GM18526 (cell line): Measurements from ENCODE around the gene ITPKB.

ENCODE experiments used
- POLR2A ChIP-seq: IDR thresholded peaks from 3 replicates; pipeline ENCODE4 v1.6.1; 2011; ENCODE audit not compliant: insufficient read length; ENCODE audit errors: extremely low read depth

ITPKB gene

GRCh38 chr1:226651732-226652105 is 87.4 kb downstream of the ITPKB start:
- TF ChIP-seq POLR2A, result no peak

DNA sequence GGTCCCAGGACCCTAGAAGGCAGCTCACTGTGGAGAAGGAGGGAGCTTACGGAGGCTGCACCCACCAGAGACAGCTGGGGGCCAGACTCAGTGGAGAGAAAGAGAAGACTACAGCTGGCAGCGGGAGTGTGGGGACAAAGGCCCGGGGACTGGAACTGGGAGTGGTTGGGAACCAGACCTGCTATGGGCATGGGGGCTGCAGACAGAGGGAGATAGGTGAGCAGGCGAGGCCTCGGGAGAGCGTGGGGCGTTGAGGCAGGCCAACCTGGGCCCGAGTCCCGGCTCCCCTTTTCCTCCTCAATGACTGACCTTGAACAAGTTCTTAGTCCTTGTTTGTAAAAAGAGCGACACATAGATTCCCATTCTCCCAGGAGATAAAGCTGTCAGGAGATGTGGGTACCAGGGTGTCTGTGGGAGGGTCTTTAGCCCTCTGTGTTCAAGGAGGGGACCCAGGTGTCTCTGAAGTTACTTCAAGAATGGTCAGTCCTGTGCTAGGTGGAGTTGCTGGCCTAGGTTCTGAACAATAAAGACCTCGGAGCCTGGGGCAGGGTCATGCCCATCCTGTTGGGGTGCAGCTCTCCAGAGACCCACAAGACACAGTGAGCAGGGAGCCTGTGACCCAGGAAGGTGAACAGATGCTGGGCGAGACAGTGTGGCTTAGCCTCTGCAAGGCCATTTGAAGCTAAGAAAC is 87.9 kb downstream of the ITPKB start:
- no peak for TF ChIP-seq POLR2A

GRCh38 chr1:226650236-226650841 is 88.7 kb downstream of the ITPKB start:
- TF ChIP-seq POLR2A, result no peak

- TF ChIP-seq POLR2A, result no peak
These were observed 89.3 kb downstream of the ITPKB start for GRCh38 chr1:226649780-226650179.

DNA sequence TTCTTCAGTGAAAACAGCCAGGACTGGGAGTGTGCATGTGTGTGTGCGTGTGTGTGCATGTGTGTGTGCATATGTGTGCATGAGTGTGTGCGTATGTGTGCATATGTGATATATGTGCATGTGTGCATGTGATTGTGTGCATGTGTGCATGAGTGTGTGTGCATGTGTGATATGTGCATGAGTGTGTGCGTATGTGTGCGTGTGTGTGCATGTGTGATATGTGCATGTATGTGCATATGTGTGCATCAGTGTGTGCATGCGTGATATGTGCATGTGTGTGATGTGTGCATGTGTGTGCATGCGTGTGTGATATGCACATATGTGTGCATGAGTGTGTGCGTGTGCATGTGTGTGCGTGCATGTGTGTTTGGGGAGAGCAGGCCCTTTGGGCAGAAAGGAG is 89.8 kb downstream of the ITPKB start:
- no peak for TF ChIP-seq POLR2A

DNA sequence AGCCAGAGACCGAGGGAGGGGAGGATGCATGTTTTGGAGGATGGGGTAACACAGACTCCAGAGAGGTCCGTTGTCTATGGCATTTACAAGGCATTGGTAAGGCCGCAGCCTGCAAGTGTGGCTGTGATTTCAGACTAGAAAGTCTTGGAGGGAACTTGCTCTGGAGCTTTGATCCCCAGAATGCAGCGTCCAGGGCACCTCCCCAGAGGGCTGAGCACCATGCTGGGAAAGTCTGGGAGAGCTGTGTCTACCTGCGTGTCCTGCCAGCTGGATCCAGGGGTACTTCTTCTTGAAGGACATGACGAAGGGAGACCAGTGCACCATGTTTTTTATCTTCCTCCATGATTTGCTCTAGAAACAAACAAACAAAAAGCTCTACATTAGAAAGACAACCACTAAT is 90.7 kb downstream of the ITPKB start:
- TF ChIP-seq POLR2A, result no peak

DNA sequence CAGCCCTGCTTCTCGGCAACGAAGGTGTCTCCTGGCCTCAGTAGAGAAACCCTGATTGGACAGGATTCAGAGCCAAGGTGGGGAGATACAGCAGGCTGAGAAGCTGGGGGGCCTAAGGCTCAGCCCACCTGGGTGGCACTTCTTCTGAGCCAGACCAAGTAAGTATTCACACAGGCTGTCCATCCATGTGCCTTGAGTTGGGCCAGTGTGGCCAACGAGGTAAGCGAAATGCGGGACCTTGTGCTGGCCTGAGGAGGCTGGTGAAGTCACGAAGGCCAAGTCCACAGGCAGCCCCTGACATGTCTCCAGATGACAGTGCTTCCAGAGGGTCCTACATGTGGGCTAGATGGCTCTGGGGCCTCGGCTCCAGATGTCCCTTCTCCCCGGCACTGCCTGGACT is 91.4 kb downstream of the ITPKB start:
- TF ChIP-seq POLR2A, result no peak

DNA sequence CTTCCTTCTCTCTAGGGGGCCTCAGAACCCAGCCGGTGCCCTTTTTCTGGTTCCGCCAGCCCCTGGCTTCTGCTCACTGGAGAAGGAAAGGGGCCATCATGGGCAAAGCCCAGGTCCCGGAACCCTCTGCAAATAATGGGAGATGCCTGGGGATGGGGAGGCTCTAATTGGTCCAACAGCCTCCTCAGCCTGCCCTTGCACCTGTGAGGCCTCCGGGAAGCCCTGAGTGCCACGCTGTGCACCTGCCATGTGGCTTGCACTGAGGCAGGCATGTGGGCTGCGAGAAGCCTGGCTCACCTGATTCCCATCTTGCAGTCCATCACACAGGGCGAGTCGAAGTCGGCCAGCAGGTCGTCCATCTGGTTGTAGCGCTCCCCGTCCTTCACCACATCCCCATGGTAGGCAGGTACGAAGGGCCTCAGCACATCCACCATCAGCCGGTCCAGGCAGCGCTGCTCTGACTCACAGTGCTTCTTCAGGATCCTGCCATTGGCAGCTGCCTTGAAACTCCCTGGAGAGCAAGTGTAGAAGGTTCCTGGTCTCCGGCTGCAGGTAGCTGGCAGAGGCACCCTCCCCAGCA is 92.1 kb downstream of the ITPKB start:
- no peak for TF ChIP-seq POLR2A

DNA sequence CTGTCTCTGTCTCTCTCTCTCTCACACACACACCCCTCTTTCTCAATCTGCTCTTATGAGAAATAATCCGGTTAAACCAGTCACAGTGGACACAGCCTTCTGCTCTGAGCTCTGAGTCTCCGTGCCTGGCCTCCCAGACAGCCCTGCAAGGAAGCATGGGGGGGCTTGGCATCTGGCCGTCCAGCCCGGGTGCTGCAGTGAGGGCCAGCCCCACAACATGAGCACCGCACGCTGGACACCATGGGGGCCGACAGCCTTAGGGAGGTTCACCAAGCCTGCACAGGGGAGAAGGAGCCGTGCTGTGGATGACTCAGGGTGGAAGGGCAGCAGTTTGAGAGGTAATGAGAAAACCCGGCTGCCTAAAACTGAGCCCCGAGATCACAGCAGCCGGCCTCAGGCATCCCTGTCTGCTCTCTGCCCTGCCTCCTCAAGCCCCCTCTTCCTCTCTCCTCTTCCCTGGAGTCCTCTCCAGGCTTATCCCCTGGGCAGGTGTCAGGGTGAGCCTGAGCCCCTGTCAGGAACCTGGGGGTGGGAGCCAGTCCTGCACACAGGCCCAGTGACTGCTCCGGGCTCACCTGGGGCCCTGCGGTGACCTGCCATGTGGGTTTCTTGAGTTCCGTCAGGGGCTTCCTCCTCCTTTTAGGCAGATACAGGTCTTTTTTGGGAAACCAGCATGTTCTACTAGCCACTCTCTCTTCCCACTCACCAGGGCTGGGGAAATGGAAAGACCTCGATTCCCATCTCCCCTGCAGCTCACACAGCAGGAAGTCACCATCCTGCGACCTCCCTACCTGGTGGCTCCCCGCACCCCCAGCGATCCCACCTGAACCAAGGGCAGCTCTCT is 92.8 kb downstream of the ITPKB start:
- TF ChIP-seq POLR2A, result no peak

- no peak for TF ChIP-seq POLR2A
These were observed 93.7 kb downstream of the ITPKB start for GRCh38 chr1:226645279-226645976.

- TF ChIP-seq POLR2A, result no peak
These were observed 94.4 kb downstream of the ITPKB start for GRCh38 chr1:226644541-226645176.

DNA sequence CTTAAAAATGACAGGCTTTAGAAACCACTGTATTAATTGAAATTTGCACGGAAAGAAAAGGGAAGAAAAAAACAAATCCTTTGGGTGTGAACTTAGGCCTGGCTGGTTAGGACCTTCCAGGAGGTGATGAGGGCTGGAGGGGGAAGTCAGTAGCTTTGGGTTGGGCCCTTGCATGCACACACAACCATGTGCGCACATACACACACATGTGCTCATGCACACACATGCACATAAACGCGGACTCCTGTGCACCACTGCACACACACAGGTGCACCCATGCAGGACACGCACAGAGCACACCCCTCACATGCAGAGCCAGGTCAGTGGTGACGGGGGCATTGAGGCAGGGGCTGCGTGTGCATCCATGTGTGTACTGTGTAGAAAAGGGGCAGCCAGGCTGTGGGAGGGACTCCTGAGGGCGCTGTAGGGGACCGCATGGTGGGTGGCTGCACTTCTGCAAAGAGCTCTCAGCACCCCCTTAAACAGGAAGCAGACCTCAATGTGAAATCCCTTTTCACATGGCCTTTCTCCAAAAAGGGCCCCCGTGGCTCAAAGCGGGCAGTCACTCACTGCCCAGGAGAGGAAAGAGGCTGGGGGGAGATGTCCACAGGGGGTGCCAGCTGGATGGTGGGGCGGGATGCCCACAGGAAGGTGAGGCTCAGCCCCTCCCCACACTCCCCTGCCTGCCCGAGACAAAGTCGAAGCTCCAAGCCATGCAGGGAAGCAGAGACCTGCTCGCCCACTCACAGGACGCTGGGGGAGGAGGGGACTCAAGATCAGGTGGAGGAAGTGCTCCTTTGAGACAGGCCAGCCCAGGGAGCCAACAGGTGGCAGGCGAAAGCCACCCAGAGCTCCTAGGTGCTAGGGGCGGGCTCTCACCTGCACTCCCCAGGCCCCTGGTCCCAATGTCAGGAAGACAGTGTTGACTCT is 95.2 kb downstream of the ITPKB start:
- TF ChIP-seq POLR2A, result no peak

DNA sequence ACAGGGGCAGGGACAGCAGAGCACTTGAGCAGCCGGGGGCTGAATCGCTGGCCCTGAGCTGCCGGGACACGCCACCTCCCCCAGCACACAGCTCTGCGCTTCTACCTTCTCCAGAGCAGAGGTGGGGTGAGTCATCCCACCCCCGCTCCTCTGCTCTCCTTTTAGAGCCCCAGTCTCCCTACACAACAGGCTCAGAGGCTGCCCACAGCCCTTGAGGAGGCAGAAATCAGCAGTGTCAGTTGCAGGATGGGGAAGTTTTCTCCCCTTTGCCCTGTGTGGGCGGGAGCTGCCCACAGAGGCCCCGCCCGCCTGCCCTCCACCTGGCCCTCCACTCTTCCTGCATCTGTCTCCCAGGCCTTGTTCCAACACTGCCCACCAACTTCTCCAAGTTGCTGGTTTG is 95.9 kb downstream of the ITPKB start:
- no peak for TF ChIP-seq POLR2A

DNA sequence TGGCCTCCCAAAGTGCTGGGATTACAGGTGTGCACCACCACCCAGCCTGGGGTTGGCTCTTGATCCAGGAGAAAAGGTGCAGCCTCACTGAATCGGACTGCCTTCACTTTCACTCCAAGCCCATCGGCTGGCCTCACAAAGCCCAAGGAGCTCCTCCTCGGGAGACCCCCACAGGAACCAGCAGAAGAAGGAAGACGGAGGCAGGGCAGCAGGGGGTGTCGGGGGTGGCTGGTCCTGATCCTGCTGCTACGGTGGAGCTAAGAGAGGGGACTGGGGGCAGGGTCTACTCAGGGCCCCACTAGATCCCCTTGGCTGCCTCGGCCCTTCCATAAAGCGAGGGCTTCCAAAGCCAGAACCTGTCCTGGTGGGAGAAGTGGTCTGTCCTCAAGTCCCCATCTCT is 96.7 kb downstream of the ITPKB start:
- no peak for TF ChIP-seq POLR2A

GRCh38 chr1:226641671-226642231 is 97.3 kb downstream of the ITPKB start:
- TF ChIP-seq POLR2A, result no peak
